SK-N-SH (cell line): Measurements from ENCODE around the gene GAB1. TPM values are rescaled to one million over a fixed set of nuclear protein-coding genes. Genes with fewer than 3 reads are reported as not detected.
A peak's percentile ranks its signal among the peaks of the same experiment; 100 is the strongest.

Source experiments
- CTCF ChIA-PET: fragments of 300-600, 350-600 bp; formaldehyde crosslinking; extraction: SDS; loops from one replicate; lab custom pipeline; 2021; lab: Yijun Ruan, JAX
- POLR2A ChIA-PET: fragments of 350-600 bp; sonication (Branson Sonifier 250); formaldehyde crosslinking; extraction: SDS; loops from one replicate; lab custom pipeline; 2020; ENCODE audit warnings: antibody characterized with exemption, inconsistent platforms; lab: Yijun Ruan, JAX
- DNase-seq: peaks from one replicate; pipeline ENCODE4 v3.0.0; 2012
- H2AFZ ChIP-seq: fragments of 200-600 bp; sonication (generic); 2 replicates; pipeline ENCODE4 v1.8.1; 2016; ENCODE audit warnings: antibody characterized with exemption, mild to moderate bottlenecking, low read depth
- H3F3A ChIP-seq: fragments of 200-600 bp; sonication (generic); replicated peaks from 2 replicates; pipeline ENCODE3; 2016; ENCODE audit warnings: antibody characterized with exemption, mild to moderate bottlenecking; ENCODE audit not compliant: insufficient read depth
- H3K27ac ChIP-seq, 2 experiments: fragments of 200-500 bp in 1 of 2; fragments of 200-600 bp in 1 of 2; sonication (Bioruptor generic) in 1 of 2; sonication (generic), shearing (Covaris generic) in 1 of 2; 2 replicates each; pipeline versions ENCODE4 v1.5.1 to v1.6.1; 2014 to 2016; ENCODE audit warnings: low read depth in 2 of 2, inconsistent platforms in 1 of 2, low read length in 1 of 2, mild to moderate bottlenecking in 1 of 2, mixed read lengths in 1 of 2
- H3K27me3 ChIP-seq: fragments of 200-600 bp; sonication (generic), shearing (Covaris generic); 2 replicates; pipeline ENCODE4 v1.6.1; 2016; ENCODE audit warnings: mixed run types; ENCODE audit not compliant: insufficient read depth
- H3K36me3 ChIP-seq, 2 experiments: fragments of 200-500 bp in 1 of 2; fragments of 200-600 bp in 1 of 2; sonication (Bioruptor generic) in 1 of 2; sonication (generic) in 1 of 2; replicated peaks in 1 of 2; 2 replicates each; pipeline versions ENCODE3 to v1.5.1; 2014 to 2016; ENCODE audit warnings: low read length in 1 of 2, mild to moderate bottlenecking in 1 of 2; ENCODE audit not compliant: insufficient read depth in 2 of 2, control insufficient read depth in 1 of 2
- H3K4me1 ChIP-seq, 2 experiments: fragments of 200-500 bp in 1 of 2; fragments of 200-600 bp in 1 of 2; sonication (Bioruptor generic) in 1 of 2; sonication (generic), shearing (Covaris generic) in 1 of 2; 2 replicates each; pipeline versions ENCODE4 v1.5.1 to v1.6.1; 2014 to 2016; ENCODE audit warnings: low read depth in 1 of 2, low read length in 1 of 2, mixed run types in 1 of 2; ENCODE audit not compliant: insufficient read depth in 2 of 2, control insufficient read depth in 1 of 2
- H3K4me2 ChIP-seq: fragments of 200-600 bp; sonication (generic), shearing (Covaris generic); 2 replicates; pipeline ENCODE4 v1.6.1; 2017; ENCODE audit warnings: mixed run types
- H3K4me3 ChIP-seq, 2 experiments: fragments of 200-500 bp in 1 of 2; fragments of 200-600 bp in 1 of 2; sonication (Bioruptor generic) in 1 of 2; sonication (generic), shearing (Covaris generic) in 1 of 2; 2 replicates each; pipeline versions ENCODE4 v1.5.1 to v1.8.1; 2014 to 2016; ENCODE audit warnings: low read depth in 2 of 2, inconsistent platforms in 1 of 2, low read length in 1 of 2, mild to moderate bottlenecking in 1 of 2, mixed read lengths in 1 of 2, moderate library complexity in 1 of 2
- H3K79me2 ChIP-seq: fragments of 200-600 bp; sonication (generic); 2 replicates; pipeline ENCODE4 v1.8.1; 2017; ENCODE audit warnings: mild to moderate bottlenecking; ENCODE audit not compliant: insufficient read depth
- H3K9ac ChIP-seq: fragments of 200-600 bp; sonication (generic); 2 replicates; pipeline ENCODE4 v1.6.1; 2017; ENCODE audit warnings: mixed run types
- H3K9me2 ChIP-seq: fragments of 200-600 bp; sonication (generic); 2 replicates; pipeline ENCODE4 v1.6.1; 2017; ENCODE audit warnings: mixed run types
- H3K9me3 ChIP-seq: fragments of 200-600 bp; sonication (generic); 2 replicates; pipeline ENCODE4 v1.6.1; 2017; ENCODE audit warnings: mixed run types, mild to moderate bottlenecking, moderate library complexity
- H4K20me1 ChIP-seq: fragments of 200-600 bp; sonication (generic); 2 replicates; pipeline ENCODE4 v1.6.1; 2017; ENCODE audit warnings: mild to moderate bottlenecking, mixed run types; ENCODE audit not compliant: insufficient read depth
- CTCF ChIP-seq: fragments of 200-600 bp; sonication (generic); IDR thresholded peaks from 2 replicates; pipeline ENCODE4 v1.6.1; 2017; ENCODE audit warnings: antibody characterized with exemption, mild to moderate bottlenecking, moderate library complexity
- FOSL2 ChIP-seq: IDR thresholded peaks from 2 replicates; pipeline ENCODE4 v1.4.0; 2012; ENCODE audit warnings: low read depth, mild to moderate bottlenecking, moderate library complexity, borderline replicate concordance
- GABPA ChIP-seq: IDR thresholded peaks from 2 replicates; pipeline ENCODE4 v1.4.0; 2012; ENCODE audit warnings: low read depth, mild to moderate bottlenecking
- IRF3 ChIP-seq: fragments of 150-350 bp; IDR thresholded peaks from 2 replicates; pipeline ENCODE4 v1.6.1; 2016; ENCODE audit warnings: mild to moderate bottlenecking, low read depth, low read length
- MXI1 ChIP-seq: IDR thresholded peaks from 2 replicates; pipeline ENCODE4 v1.6.1; 2012; ENCODE audit warnings: mild to moderate bottlenecking, low read depth, low read length, improper control_type of control experiment
- NRF1 ChIP-seq: IDR thresholded peaks from 2 replicates; pipeline ENCODE4 v1.6.1; 2012; ENCODE audit warnings: low read depth, mild to moderate bottlenecking, low read length
- RAD21 ChIP-seq: IDR thresholded peaks from 2 replicates; pipeline ENCODE4 v1.6.1; 2012; ENCODE audit warnings: mild to moderate bottlenecking, low read length
- REST ChIP-seq: IDR thresholded peaks from 2 replicates; pipeline ENCODE4 v1.6.1; 2012; ENCODE audit warnings: mild to moderate bottlenecking, low read depth, low read length, moderate library complexity
- RFX5 ChIP-seq: IDR thresholded peaks from 2 replicates; pipeline ENCODE4 v1.6.1; 2012; ENCODE audit warnings: mild to moderate bottlenecking, improper control_type of control experiment, low read length
- SIN3A ChIP-seq: IDR thresholded peaks from 2 replicates; pipeline ENCODE4 v1.6.1; 2012; ENCODE audit warnings: low read depth, mild to moderate bottlenecking, low read length, moderate library complexity, borderline replicate concordance
- SMC3 ChIP-seq: IDR thresholded peaks from 2 replicates; pipeline ENCODE4 v1.6.1; 2012; ENCODE audit warnings: low read depth, low read length, improper control_type of control experiment
- TAF1 ChIP-seq: IDR thresholded peaks from 2 replicates; pipeline ENCODE4 v1.6.1; 2012; ENCODE audit warnings: low read depth, mild to moderate bottlenecking, low read length, moderate library complexity, borderline replicate concordance
- YY1 ChIP-seq: IDR thresholded peaks from 2 replicates; pipeline ENCODE4 v1.4.0; 2012; ENCODE audit warnings: low read depth, mild to moderate bottlenecking
- ZBTB33 ChIP-seq: IDR thresholded peaks from 2 replicates; pipeline ENCODE4 v1.4.0; 2012; ENCODE audit warnings: low read depth, borderline replicate concordance
- WGBS: methylation state at CpG from one replicate; pipeline ENCODE4 v1.1.6; 2017; ENCODE audit warnings: low lambda C conversion rate; 5-methylcytosine and 5-hydroxymethylcytosine counted together
- polyA plus RNA-seq, 3 experiments: library from polyadenylated mRNA; depleted of rRNA; stranded (reverse); fragments of >200 nt; gene quantifications; 2 replicates each; pipeline ENCODE4 v1.2.3, GENCODE V29; 2012

Gene GAB1
- polyA plus RNA-seq, 1 of the 3 experiments (the other 2 are of a cell fraction): 3.7 TPM

- POLR2A ChIA-PET: no interaction called here
- H3F3A ChIP-seq: peaks cover 18% of the 10 kb centered on the region
- peaks cover 69% of the 10 kb centered on the region for H3K79me2 ChIP-seq
- TF ChIP-seq YY1 (no peak), RFX5 (no peak), REST (no peak), CTCF (no peak), NRF1 (no peak), RAD21 (no peak), IRF3 (no peak), TAF1 (no peak), ZBTB33 (no peak), FOSL2 (no peak), SMC3 (no peak), MXI1 (no peak), GABPA (no peak), SIN3A (no peak)
- TF ChIP-seq, all 33 proteins: peak for 0
- Histone ChIP-seq H3K36me3 (no peaks in the 10 kb centered on the region), H3K27ac (peak overlapping the region; percentile 86 to 88), H2AFZ (no peak overlapping the region), H3K9ac (no peak overlapping the region), H4K20me1 (no peaks in the 10 kb centered on the region), H3K9me3 (no peaks in the 10 kb centered on the region), H3K9me2 (no peaks in the 10 kb centered on the region), H3K4me1 (peaks cover 36 to 50% of the 10 kb centered on the region in 2 experiments), H3K4me2 (no peak overlapping the region), H3K27me3 (no peaks in the 10 kb centered on the region), H3K4me3 (no peak overlapping the region)
- WGBS: 94% methylated on average over 3 of the region's 3 CpGs
- CTCF ChIA-PET: interaction anchor here (1.1 kb wide), 1 partner anchor 12 kb away, joined by 3 read pairs; no protein-coding TSS in a partner anchor
- no peak for DNase-seq
Measured at GRCh38 chr4:143380629-143381028, 44.0 kb downstream of the GAB1 start.
